Tibial nerve (tissue), 4 donors: ENCODE measurements around the gene TOR1A.

Experiments
- CTCF ChIP-seq, 5 experiments: fragments of 200-600 bp in 3 of 5; fragments of 450-650 bp in 2 of 5; sonication (generic) in 3 of 5; IDR thresholded peaks; one replicate each; pipeline ENCODE4 v1.5.1; 2016 to 2019; ENCODE audit warnings: antibody characterized with exemption in 5 of 5, mild to moderate bottlenecking in 3 of 5, moderate library complexity in 2 of 5
- EP300 ChIP-seq, 2 donors: sonication (generic); formaldehyde crosslinking; IDR thresholded peaks; one replicate each; pipeline ENCODE4 v1.6.1; 2017; ENCODE audit warnings: antibody characterized with exemption in 2 of 2, mild to moderate bottlenecking in 1 of 2
- POLR2A ChIP-seq, 2 donors: fragments of 450-650 bp; IDR thresholded peaks; one replicate each; pipeline ENCODE4 v1.6.1; 2017; ENCODE audit warnings: antibody characterized with exemption in 2 of 2, mild to moderate bottlenecking in 2 of 2, moderate library complexity in 2 of 2

- TF ChIP-seq POLR2A (IDR thresholded peaks at IDR 0.05) (no peak), CTCF (IDR thresholded peaks at IDR 0.05) (no peak), EP300 (IDR thresholded peaks at IDR 0.05) (no peak)
Observed at GRCh38 chr9:129798973-129799372, 25.0 kb downstream of the TOR1A start.
